GM18520 (cell line): ENCODE measurements around the gene SHC2.

Experiments
- ATAC-seq: cut with Tn5 transposase; IDR thresholded peaks from one replicate; pipeline ENCODE4 v1.9.1; 2021; ENCODE audit not compliant: unreplicated experiment

The SHC2 gene

GRCh38 chr19:472005-472858 is 11.4 kb upstream of the SHC2 start:
- no peak for ATAC-seq

- no peak for ATAC-seq
Observed at GRCh38 chr19:470701-471100, 9.9 kb upstream of the SHC2 start.

GRCh38 chr19:469833-470232 is 9.0 kb upstream of the SHC2 start:
- no peak for ATAC-seq

- no peak for ATAC-seq
Observed at GRCh38 chr19:468587-469256, 7.9 kb upstream of the SHC2 start.

GRCh38 chr19:467554-467953 is 6.7 kb upstream of the SHC2 start:
- no peak for ATAC-seq

- no peak for ATAC-seq
Observed at GRCh38 chr19:465056-465816, 4.4 kb upstream of the SHC2 start.

GRCh38 chr19:464208-464545 is 3.3 kb upstream of the SHC2 start:
- no peak for ATAC-seq

GRCh38 chr19:463483-464207 is 2.8 kb upstream of the SHC2 start:
- no peak for ATAC-seq

GRCh38 chr19:461721-462551 is 1.1 kb upstream of the SHC2 start:
- no peak for ATAC-seq

- no peak for ATAC-seq
Observed at GRCh38 chr19:459724-460511, 915 bp downstream of the SHC2 start.

GRCh38 chr19:458091-459042 is 2.5 kb downstream of the SHC2 start:
- no peak for ATAC-seq

GRCh38 chr19:457636-458035 is 3.2 kb downstream of the SHC2 start:
- ATAC-seq = no peak

GRCh38 chr19:456547-457110 is 4.2 kb downstream of the SHC2 start:
- no peak for ATAC-seq

- no peak for ATAC-seq
Observed at GRCh38 chr19:455851-456546, 4.8 kb downstream of the SHC2 start.

GRCh38 chr19:455031-455705 is 5.7 kb downstream of the SHC2 start:
- ATAC-seq = no peak

GRCh38 chr19:453606-454005 is 7.2 kb downstream of the SHC2 start:
- ATAC-seq = no peak

- ATAC-seq = no peak
Observed at GRCh38 chr19:452829-453228, 8.0 kb downstream of the SHC2 start.
